ENCODE data around the gene ZNF236.

ZNF236 gene

DNA sequence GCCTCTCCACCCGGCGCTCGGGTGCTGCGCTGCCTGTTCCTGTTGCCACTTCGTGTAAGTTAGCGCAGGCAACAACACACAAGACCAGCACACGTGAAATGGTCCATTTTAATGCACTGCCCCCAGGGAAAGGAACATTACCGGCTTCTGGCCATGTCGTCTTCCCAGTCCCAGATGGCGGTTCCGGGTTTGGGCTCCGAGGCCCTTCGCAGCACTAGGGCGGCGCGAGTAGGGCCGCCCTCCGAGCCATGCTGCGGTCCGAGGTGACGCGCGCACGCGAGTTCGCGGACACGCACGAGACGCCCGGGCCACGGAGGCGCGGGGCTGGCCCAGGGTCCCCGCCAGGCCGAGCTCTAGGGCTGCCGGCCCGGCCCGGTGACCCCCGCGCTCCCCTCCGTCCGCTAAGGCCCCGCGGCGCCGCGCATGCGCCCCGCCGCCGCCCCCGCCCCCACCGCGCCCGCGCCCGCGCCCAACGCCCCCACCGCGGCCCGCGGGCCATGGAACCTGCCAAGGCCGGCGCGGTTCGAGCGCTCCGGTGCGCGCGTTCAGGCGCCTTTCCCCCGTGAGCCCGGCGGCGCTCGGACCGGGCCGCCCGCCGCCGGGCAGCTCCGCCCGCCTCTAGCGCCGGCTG, 367 bp upstream of the ZNF236 start:
- peak in 1 of 2 experiments; percentile 21 for DNase-seq

DNA sequence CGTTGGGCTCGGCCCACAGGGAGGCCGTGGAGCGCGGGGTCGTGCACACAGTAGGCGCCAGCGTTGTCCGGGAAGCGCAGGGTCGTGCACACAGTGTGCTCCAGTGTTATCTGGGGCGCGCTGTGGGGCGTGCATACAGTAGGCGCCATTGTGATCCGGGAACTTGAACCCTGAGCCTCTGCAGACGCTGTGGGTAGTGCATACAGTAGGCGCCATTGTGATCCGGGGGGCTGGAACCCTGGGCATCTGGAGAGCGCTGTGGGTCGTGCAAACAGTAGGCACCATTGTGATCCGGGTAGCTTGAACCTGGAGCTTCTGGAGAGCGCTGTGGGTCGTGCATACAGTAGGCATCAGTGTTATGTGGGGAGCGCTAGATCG, 793 bp downstream of the ZNF236 start:
- no peak for DNase-seq

DNA sequence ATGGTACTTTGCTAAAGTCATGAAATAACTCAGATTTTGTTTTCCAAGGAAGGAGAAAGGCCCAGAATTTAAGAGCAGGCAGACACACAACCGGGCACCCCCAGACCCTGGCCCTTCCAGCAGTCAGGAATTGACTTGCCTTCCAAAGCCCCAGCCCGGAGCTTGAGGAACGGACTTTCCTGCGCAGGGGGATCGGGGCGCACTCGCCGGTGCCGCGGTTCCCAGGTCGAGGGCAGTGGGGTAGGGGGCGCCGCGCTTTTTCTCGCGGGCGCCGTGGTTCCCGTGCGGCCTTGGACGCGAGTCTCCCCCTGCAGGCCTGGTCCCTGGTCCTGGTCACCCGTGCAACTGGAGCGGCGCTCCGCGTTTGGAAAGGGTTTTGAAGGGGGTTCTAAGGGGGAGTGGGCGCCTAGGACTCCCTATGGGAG, 1.2 kb downstream of the ZNF236 start:
- no peak for DNase-seq

DNA sequence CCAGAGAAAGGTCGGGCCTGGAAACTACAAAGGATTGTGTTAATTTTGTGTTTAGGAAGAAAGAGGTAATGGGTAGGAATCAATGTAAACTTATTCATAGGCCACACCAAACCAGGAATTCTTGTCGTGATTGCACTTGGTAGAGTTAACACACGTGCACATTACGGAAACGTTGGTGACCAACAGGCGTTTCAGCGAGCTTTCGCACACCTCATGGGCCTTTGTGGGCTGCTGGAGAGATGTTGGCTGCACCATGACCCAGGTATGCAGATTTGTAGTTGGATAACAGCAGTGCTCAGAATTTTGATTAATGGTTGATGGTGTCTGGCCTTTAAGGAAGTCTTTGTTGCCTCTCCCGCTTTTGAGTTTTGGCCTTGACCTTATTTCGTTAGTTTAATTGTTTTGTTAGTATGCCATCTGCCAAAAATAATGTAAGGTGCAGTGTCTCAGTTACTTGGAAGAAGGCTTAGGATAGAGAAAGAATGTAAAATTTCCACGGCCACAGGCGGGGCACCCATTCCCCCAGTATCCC, 1.9 kb downstream of the ZNF236 start:
- no peak for DNase-seq

DNA sequence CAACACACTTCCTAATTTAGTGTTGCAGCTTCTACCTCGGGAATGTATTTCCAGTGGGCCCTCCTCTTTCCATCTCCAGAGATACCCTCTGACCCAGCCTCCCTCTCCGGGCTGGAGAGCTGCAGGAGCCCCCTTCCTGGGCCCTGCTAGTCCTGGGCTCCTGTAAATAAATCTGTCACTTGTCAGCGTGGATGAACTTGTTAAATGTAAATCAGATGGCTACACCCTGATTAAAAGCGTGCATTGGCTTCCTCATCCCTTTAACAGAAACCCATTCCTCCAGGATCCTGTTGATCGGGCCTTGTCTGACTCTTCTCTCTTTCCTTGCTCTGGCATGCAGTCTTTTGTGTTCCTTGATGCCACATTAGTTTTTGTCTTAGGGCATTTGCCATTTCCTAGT, 2.4 kb downstream of the ZNF236 start:
- DNase-seq: no peak

DNA sequence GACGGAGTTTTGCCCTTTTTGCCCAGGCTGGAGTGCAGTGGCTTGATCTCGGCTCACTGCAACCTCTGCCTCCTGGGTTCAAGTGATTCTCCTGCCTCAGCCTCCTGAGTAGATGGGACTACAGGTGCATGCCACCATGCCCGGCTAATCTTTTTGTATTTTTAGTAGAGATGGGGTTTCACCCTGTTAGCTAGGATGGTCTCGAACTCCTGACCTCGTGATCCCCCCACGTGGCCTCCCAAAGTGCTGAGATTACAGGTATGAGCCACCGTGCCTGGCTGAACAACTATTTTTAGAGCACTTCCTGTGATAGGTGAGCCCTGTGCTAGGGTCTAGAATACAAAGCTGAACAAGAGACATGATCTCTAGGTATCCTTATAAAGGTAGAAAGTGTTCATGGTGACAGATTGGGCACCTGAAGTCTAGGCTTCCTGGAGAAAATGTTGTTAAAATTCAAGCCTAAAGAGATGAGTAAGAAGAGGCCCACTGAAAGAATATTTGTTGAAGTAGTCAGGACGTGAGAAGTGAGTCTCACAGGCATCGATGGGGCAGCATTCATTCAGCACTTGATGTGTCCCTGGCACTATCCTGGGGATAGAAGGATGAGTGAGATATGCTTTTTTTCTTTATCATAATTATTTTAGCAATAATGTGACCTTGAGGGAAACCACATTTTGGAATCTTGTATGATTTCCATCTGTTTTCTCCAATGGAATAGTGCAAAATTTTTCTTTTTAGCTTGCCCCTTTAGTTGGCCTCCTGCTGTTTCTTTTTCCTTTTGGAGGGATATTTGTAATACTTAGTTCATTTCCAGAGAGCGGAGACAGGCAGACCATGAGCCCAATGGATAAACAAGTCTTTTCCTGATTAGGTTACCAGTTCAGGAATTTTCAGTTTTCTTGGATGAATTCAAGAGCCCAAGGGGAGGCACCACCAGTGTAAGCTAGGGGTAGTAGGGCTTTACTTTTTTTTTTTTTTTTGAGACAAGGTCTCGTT, 5.1 kb downstream of the ZNF236 start:
- no peak for DNase-seq

DNA sequence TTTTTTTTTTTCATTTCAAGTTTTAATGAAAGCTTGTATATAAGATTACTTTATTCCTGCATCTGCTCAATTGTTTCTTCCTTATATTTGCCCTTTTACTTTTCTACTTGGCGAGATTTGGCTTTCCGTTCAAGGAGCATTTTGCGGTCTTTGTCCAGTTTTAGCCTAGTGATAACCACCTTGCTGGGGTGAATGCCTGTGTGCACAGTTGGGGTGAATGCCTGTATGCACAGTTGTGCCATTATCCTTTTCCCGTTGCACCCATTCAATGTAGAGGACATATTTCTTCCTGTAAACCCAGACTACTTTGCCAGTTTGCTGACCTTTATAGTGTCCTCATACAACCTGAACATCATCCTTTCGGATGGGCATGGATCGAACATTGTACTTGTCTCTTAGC, 12.0 kb downstream of the ZNF236 start:
- no peak for DNase-seq

DNA sequence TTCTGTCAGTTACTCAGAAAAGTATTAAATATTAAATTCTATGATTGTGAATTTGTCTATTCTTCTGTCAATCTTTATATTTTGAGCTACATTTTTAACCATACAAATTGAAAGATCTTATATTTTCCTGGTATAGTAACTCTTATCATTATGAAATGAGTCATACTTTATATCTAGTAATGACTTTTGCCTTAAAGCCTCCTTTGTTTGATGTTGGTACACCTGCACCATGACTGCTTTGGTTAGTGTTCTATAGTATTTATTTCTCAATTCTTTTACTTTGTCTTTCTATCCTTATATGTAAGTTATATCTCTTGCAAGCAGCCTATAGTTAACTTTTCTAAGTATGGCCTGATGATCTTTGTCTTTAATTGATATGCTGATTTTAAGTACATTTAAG, 13.0 kb downstream of the ZNF236 start:
- no peak for DNase-seq

DNA sequence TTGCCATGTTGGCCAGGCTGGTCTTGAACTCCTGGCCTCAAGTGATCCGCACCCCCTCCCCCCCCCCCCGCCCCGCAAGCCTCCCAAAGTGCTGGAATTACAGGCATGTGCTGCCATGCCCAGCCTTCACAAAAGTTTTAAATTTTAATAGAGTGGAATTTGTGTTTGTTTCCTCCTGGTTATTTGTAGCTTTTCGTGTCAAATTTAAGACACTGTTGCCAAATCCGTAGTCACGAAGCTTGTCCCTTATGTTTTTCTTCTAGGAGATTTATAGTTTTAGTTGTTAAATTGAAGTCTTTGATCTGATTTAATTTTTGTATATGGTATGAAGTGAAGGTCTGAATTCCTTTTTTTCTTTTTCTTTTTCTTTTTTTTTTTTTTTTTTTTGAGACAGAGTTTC, 14.7 kb downstream of the ZNF236 start:
- DNase-seq: no peak

DNA sequence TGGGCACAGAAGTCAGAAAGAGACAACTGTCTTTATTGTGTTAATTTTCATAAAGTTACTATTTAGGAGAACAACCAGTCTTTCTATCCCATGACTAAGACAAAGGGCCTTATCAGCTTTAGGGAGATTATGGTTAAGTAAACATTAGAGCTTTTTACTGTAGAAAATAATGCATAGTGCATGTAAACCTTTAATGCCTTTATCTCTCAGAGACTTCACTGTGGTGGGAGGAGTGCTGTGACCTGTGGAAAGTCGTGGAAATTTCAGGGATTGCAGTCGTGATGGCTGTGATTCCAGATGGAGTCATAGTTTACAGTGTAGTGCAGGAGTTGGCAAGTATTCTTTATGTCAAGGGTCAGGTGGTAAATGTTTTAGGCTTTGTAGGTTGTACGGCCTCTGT, 15.8 kb downstream of the ZNF236 start:
- no peak for DNase-seq

DNA sequence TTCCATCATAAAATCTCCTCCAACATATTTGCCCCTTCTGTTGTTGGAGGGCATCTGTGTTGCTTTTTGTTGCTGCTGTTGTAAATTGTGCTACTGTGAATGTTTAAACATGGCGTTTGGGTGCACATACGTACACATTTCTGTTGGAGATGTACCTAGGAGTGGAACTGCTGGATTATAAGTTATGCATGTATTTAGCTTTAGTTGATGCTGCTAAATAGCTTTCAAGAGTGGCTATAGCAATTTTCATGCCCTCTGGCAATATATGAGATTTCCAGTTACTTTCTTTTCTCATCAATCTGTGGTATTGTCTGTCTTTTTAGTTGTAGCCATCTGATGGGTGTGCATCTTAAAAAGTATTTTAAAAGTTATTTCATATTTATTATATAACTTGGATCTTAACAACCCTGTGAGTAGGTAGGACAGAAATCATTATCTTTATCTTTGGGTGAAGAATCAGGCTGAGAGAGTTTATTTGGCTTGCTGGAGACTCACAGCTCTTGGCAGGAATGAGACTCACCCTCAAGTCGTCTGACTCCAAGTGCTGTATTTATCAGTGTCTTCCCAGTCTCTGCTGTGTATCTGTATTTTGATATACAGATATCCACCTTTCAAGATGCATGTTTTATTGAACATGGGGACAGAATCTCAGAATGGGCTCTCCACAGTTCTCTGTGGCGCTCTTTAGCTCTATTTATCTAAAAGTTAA, 16.9 kb downstream of the ZNF236 start:
- no peak for DNase-seq

DNA sequence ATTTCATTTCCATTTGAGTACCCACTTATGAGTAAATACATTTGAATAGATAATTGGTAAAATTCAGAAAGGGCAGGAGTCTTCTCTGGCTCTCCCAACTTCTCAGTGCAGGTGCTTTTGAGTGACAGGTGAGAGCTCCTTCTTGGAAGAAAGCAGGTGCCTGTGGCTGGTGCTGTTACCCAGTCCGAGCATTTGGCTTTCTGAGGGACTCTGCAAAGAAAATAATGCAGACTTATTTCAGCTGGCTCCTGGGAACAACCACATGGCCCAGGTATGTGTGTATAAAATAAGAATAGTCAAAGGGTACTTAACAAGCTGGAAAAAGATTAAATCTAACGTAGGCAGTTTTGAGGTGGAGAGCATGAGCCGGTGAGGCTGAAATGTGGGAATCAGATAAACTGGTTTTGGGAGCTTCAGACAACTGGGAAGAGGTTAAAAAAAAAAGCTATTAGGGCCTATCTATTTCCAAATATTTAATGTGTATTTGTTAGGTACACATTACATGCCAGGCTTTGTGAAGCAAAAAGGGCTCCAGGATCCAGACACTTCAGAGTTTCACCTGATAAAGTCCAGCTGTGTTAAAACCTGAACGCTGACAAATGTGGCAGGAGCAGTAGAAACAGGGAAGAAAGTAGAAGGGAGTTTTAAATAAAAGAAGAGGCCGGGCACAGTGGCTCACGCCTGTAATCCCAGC, 20.6 kb downstream of the ZNF236 start:
- no peak for DNase-seq

DNA sequence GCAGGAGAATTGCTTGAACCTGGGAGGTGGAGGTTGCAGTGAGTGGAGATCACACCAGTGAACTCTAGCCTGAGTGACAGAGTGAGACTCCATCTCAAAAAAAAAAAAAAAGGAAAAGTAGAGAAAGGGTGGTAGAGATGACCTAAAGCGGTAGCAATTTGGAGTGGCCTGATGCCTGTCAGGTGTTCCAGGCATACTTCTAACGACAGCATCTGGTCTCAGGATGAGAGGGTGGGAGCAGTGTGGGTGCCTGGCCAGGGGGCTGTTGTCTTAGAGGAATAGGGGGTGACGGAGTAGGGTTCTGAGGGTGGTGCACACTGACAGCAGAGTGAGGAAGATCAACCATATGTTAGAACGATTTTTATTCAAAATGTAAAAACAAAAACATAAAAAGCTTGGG, 21.8 kb downstream of the ZNF236 start:
- no peak for DNase-seq

DNA sequence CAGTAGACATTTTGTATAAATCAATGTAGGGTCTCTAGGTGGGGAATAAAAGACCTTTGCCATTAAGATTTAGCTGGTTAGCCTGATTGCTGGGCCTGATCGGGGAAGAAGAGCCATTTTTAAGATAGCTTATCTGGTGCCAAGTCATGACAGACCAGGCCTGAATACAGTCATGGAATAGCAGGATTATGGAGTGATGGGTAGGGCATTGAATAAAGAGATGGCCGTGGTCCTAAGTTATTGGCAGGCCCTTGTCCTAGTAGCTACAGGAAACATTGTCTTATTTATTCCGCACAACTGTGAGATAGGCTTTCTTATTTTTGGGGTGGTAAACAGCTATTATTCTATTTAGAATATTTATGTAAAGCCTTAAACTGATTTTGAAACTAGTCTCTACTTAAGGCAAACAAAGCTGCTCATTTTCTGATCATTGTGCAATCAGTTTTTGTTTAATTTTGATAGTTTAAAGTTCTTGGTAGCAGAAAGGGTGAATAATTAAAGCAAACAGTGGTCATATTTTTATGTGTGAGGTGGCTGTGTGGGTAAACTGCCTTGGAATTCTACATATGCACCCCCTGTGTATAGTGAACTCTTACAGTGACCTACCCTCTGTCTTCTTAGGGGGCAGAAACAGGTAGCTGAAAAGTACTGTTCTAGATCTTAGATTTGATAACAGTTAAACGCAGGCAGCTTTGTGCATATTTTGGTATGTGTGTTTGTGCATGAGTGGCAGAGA, 22.6 kb downstream of the ZNF236 start:
- DNase-seq: no peak

DNA sequence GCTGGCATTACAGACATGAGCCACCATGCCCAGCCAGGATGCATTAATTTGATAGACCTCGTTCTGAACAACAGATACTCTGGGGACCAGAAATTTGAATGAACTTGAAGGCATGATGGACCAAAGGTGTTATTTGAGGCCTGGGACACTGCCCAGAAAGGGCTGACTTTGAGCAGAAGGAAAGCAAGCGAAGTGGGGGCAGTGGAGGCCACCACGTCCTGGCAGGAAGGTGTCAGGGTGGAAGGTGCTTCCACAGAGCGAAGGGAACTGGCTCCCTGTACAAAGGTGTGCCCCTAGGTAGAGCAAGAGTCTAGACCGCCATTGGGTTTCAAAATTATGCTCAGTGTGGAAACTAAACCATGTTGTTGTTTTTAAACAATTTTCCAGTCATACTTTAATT, 23.9 kb downstream of the ZNF236 start:
- no peak for DNase-seq

DNA sequence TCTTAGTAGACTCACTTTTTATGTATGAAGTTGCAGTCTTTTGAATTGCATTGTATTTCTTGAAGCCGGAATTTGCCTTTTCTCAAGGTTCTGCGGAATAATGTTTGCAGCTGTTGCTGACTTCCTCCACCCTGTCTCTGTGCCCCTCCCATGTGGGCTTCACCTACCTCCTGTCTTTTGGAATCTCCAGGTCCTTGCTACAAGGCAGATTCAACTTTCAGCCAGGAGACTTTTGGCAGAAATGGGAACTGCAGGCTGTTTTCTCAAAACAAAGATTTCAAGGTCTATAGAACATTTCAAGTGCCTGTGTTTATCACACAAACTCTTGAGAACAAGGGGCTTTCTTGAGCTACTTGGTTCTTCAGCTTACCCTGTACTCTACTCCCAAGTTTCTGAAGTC, 25.6 kb downstream of the ZNF236 start:
- no peak for DNase-seq

DNA sequence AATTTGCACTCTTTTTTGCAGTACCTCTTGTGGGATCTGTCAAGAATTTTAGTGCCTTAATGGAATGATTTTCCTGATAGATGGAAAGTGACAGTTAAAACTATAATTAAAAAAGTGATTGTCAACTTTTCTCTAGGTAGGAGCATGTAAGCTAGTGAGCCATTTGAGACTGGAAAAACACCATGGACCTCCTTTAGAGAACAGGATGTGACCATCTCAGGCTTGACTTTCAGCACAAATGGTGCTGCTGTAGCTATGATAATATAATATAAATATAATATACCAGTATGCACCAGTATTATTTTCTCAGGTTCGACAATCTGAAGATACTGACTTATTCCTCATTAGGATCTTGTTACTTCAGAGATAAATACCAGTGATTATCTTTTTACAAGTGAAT, 27.8 kb downstream of the ZNF236 start:
- DNase-seq: no peak

DNA sequence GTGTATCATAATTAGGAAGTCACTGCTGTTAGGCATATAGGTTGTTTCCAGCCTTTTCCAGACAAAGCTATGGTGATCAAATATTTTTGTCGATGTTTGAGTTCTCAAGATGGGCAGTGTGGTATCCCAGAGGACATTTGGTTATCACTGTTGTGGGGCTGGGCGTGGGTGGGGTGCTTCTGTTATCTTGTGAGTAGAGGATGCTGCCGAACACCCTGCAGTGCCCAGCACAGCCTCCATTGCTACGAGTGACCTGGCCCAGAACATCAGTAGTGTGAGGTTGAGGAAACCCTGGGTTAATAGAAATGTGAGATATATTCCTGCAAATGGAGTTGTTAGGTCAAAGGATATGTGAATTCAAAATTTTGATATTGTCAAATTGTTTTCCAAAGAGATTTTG, 33.2 kb downstream of the ZNF236 start:
- no peak for DNase-seq

DNA sequence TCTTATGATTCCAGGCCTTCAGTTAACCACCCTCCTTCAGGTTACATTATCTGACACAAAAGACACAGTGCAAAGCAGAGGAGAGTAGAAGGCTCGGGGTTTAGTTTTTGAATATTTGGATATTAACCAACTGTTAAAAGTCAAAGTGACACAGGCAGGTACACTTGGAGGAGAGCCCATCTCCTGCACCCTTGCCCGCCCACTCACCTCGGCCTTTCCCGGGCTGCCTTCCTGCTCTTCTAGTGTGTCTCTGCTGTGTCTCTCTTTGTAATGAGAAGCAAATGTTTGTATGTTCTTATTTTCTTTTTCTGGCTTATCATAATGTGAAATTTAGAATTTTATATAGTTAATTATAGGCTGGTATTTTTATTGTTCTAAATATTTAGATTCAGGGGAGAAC, 35.1 kb downstream of the ZNF236 start:
- DNase-seq: no peak

DNA sequence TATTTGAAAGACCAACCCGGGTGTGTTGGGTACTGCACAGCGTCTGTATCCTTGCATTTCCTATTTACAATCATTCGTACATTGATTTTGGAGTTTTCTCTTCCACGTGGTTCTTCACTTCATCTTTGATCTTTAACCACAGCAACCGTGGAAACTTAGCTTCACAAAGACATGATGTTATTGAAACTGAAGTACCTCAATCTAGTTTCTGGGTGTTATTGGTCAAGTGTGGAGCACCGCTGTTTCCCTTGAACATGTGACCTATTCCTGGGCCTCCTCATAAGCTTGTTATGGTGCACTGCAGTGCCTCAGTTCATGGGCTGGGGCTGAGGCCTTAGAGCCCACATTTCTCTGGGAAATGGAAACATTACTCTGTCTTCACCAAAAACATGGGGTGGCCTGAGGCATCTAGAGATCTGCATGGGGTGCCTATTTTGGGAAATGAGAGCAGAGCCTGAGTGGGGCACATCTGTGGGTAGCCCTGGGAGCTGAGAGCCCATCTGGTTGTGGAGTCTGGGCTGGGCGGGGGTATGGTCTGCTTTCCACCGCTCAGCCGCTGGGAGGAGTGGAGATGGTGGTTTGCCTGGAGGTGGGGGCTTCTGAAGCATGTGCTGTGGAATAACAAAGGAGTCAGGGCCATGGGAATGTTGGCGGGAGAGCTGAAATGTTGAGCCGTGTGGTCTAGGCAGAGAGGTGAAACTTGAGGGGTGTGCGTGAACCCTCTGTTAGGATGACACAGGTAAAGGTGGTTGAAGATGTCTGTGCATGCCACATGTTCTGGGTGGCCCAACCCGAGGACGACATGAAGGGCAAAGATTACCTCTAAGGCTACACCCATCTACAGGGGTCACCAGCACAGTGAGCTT, 37.4 kb downstream of the ZNF236 start:
- DNase-seq: no peak

DNA sequence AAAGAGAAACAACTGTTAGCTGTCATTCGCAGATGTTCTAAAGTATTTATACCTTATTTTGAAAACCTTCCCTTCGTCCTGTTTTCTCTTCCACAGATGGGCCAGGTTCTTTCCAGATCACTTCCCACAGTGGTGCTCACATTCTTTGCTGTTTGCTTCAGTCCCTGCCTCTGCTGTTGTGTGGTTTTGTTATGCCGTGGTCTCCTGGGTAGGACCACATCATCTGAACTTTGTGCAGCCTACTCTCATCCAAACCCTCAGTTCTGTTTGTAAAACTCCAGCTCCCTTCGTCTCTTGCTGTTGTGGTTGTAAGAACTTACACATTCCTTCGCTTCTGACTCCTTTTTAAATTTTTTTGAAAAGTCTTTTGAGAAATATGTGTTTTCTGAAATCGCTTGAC, 38.1 kb downstream of the ZNF236 start:
- DNase-seq: no peak

Data from SHP77 (cell line).